BLaER1 treated with 17β-estradiol and CSF1 and Interleukin-3, amounts not matched to agents 10 nM and 100 nM (cell line): ENCODE results near the gene MPC2.

Experiments
- H3K27ac ChIP-seq, 11 experiments: shearing (Covaris generic); formaldehyde crosslinking; 2 replicates each; pipeline ENCODE4 v1.8.1; 2022
- H3K27me3 ChIP-seq, 11 experiments: shearing (Covaris generic); formaldehyde crosslinking; 2 replicates each; pipeline ENCODE4 v1.8.1; 2022
- H3K36me3 ChIP-seq, 11 experiments: shearing (Covaris generic); formaldehyde crosslinking; 2 replicates each; pipeline ENCODE4 v1.8.1; 2022
- H3K4me1 ChIP-seq, 10 experiments: shearing (Covaris generic); formaldehyde crosslinking; 2 replicates each; pipeline ENCODE4 v1.8.1; 2022
- H3K4me2 ChIP-seq, 11 experiments: shearing (Covaris generic); formaldehyde crosslinking; 2 replicates each; pipeline ENCODE4 v1.8.1; 2022
- H3K4me3 ChIP-seq, 10 experiments: shearing (Covaris generic); formaldehyde crosslinking; 2 replicates each; pipeline ENCODE4 v1.8.1; 2022
- H3K9ac ChIP-seq, 11 experiments: shearing (Covaris generic); formaldehyde crosslinking; 2 replicates each; pipeline ENCODE4 v1.8.1; 2022
- H3K9me3 ChIP-seq, 11 experiments: shearing (Covaris generic); formaldehyde crosslinking; replicated peaks in 1 of 11; 2 replicates each; pipeline ENCODE4 v1.8.1; 2022
- H4K20me1 ChIP-seq, 11 experiments: shearing (Covaris generic); formaldehyde crosslinking; 2 replicates each; pipeline ENCODE4 v1.8.1; 2022
- Cebpa-rat ChIP-seq, 11 experiments: shearing (Covaris generic); IDR thresholded peaks; 2 replicates each; pipeline ENCODE4 v1.8.1; 2022

The MPC2 gene

GRCh38 chr1:167936930-167937708, at the start of gene MPC2:
TSS of gene MPC2 (minus strand) at chr1:167937072. CDS start at chr1:167935841, 1,231 bp downstream.
- H3K9me3 ChIP-seq = peaks cover 0 to 7% (median 4%) of the 10 kb centered on the region in 11 experiments; a peak in 12 of 22 replicates
- H3K36me3 ChIP-seq = peaks cover 5 to 9% (median 5%) of the 10 kb centered on the region in 11 experiments; a peak in 19 of 22 replicates
- H3K4me3 ChIP-seq = peak within 1 kb of the TSS; percentile 83 to 100 (median 91)
- H4K20me1 ChIP-seq = peaks cover 0 to 43% (median 0%) of the 10 kb centered on the region in 11 experiments; a peak in 8 of 22 replicates
- H3K27me3 ChIP-seq = no peaks in the 10 kb centered on the region
- peaks cover 18 to 40% (median 30%) of the 10 kb centered on the region in 10 experiments for H3K4me1 ChIP-seq
- no peak for TF ChIP-seq Cebpa-rat (IDR thresholded peaks at IDR 0.05)
- peak within 1 kb of the TSS; percentile 85 to 99 (median 96) for H3K27ac ChIP-seq
- H3K9ac ChIP-seq = peak within 1 kb of the TSS; percentile 84 to 97 (median 93)
- H3K4me2 ChIP-seq = peak within 1 kb of the TSS; percentile 66 to 98 (median 88)

- H3K27ac ChIP-seq = no peak overlapping the region
- no peak overlapping the region for H3K9ac ChIP-seq
- no peak for TF ChIP-seq Cebpa-rat (IDR thresholded peaks at IDR 0.05)
- H3K4me3 ChIP-seq = no peak overlapping the region
- peaks cover 0 to 41% (median 0%) of the 10 kb centered on the region in 11 experiments; a peak in 4 of 22 replicates for H4K20me1 ChIP-seq
- H3K4me1 ChIP-seq = no peaks in the 10 kb centered on the region
- H3K9me3 ChIP-seq = peaks cover 0 to 17% (median 9%) of the 10 kb centered on the region in 11 experiments; a peak in 12 of 22 replicates
- H3K4me2 ChIP-seq = no peak overlapping the region
- H3K27me3 ChIP-seq = no peaks in the 10 kb centered on the region
- H3K36me3 ChIP-seq = peaks cover 33 to 89% (median 45%) of the 10 kb centered on the region in 11 experiments; a peak in 21 of 22 replicates
These were observed 48.1 kb upstream of the MPC2 start for GRCh38 chr1:167984886-167985489.

- no peak overlapping the region for H3K27ac ChIP-seq
- no peak overlapping the region for H3K4me3 ChIP-seq
- H3K27me3 ChIP-seq = no peaks in the 10 kb centered on the region
- no peaks in the 10 kb centered on the region for H3K4me1 ChIP-seq
- no peak for TF ChIP-seq Cebpa-rat (IDR thresholded peaks at IDR 0.05)
- H4K20me1 ChIP-seq = peaks cover 0 to 41% (median 0%) of the 10 kb centered on the region in 11 experiments; a peak in 4 of 22 replicates
- no peak overlapping the region for H3K9ac ChIP-seq
- peaks cover 40 to 91% (median 52%) of the 10 kb centered on the region in 11 experiments; a peak in 21 of 22 replicates for H3K36me3 ChIP-seq
- peaks cover 0 to 17% (median 9%) of the 10 kb centered on the region in 11 experiments; a peak in 12 of 22 replicates for H3K9me3 ChIP-seq
- H3K4me2 ChIP-seq = no peak overlapping the region
These were observed 47.0 kb upstream of the MPC2 start for GRCh38 chr1:167983797-167984420.

- TF ChIP-seq Cebpa-rat (IDR thresholded peaks at IDR 0.05) = no peak
- Histone ChIP-seq H4K20me1 (peaks cover 0 to 45% (median 0%) of the 10 kb centered on the region in 11 experiments; a peak in 4 of 22 replicates), H3K36me3 (peaks cover 51 to 95% (median 69%) of the 10 kb centered on the region in 11 experiments)
These were observed 45.1 kb upstream of the MPC2 start for GRCh38 chr1:167981933-167982332.

GRCh38 chr1:167977245-167977644, 40.4 kb upstream of the MPC2 start:
- Histone ChIP-seq H4K20me1 (peaks cover 0 to 33% (median 0%) of the 10 kb centered on the region in 11 experiments; a peak in 4 of 22 replicates), H3K27ac (no peak overlapping the region), H3K4me1 (no peaks in the 10 kb centered on the region), H3K36me3 (peaks cover 59 to 92% (median 74%) of the 10 kb centered on the region in 11 experiments), H3K27me3 (no peaks in the 10 kb centered on the region), H3K9me3 (peaks cover 0 to 13% (median 3%) of the 10 kb centered on the region in 11 experiments; a peak in 12 of 22 replicates), H3K4me2 (no peak overlapping the region), H3K9ac (no peak overlapping the region), H3K4me3 (no peak overlapping the region)
- TF ChIP-seq Cebpa-rat (IDR thresholded peaks at IDR 0.05) = no peak

More at GRCh38 chr1:167981933-167982332, 45.1 kb upstream of the MPC2 start:
- Histone ChIP-seq H3K9me3 (peaks cover 0 to 17% (median 9%) of the 10 kb centered on the region in 11 experiments; a peak in 12 of 22 replicates), H3K27ac (no peak overlapping the region), H3K4me3 (no peak overlapping the region), H3K4me1 (no peaks in the 10 kb centered on the region), H3K27me3 (no peaks in the 10 kb centered on the region), H3K4me2 (no peak overlapping the region), H3K9ac (no peak overlapping the region)

GRCh38 chr1:167974698-167975097, 37.8 kb upstream of the MPC2 start:
- peaks cover 0 to 4% (median 0%) of the 10 kb centered on the region in 11 experiments; a peak in 2 of 22 replicates for H3K9me3 ChIP-seq
- no peak overlapping the region for H3K4me3 ChIP-seq
- peaks cover 44 to 90% (median 60%) of the 10 kb centered on the region in 11 experiments for H3K36me3 ChIP-seq
- no peaks in the 10 kb centered on the region for H3K27me3 ChIP-seq
- TF ChIP-seq Cebpa-rat (IDR thresholded peaks at IDR 0.05) = no peak
- no peak overlapping the region for H3K4me2 ChIP-seq
- no peaks in the 10 kb centered on the region for H3K4me1 ChIP-seq
- no peak overlapping the region for H3K9ac ChIP-seq
- H4K20me1 ChIP-seq = peaks cover 0 to 29% (median 0%) of the 10 kb centered on the region in 11 experiments; a peak in 4 of 22 replicates
- no peak overlapping the region for H3K27ac ChIP-seq

GRCh38 chr1:167973832-167974231, 37.0 kb upstream of the MPC2 start:
- Histone ChIP-seq H4K20me1 (peaks cover 0 to 29% (median 0%) of the 10 kb centered on the region in 11 experiments; a peak in 4 of 22 replicates), H3K9ac (no peak overlapping the region), H3K27me3 (no peaks in the 10 kb centered on the region), H3K27ac (no peak overlapping the region), H3K4me2 (no peak overlapping the region), H3K4me3 (no peak overlapping the region), H3K4me1 (no peaks in the 10 kb centered on the region), H3K36me3 (peaks cover 41 to 86% (median 57%) of the 10 kb centered on the region in 11 experiments), H3K9me3 (peaks cover 0 to 4% (median 0%) of the 10 kb centered on the region in 11 experiments; a peak in 2 of 22 replicates)
- TF ChIP-seq Cebpa-rat (IDR thresholded peaks at IDR 0.05) = no peak

GRCh38 chr1:167968569-167968968, 31.7 kb upstream of the MPC2 start:
- no peak overlapping the region for H3K4me2 ChIP-seq
- H3K36me3 ChIP-seq = peaks cover 27 to 87% (median 45%) of the 10 kb centered on the region in 11 experiments
- no peak overlapping the region for H3K9ac ChIP-seq
- TF ChIP-seq Cebpa-rat (IDR thresholded peaks at IDR 0.05) = no peak
- peaks cover 0 to 40% (median 0%) of the 10 kb centered on the region in 11 experiments; a peak in 3 of 22 replicates for H4K20me1 ChIP-seq
- H3K27ac ChIP-seq = no peak overlapping the region
- H3K27me3 ChIP-seq = no peaks in the 10 kb centered on the region
- peaks cover 0 to 8% (median 0%) of the 10 kb centered on the region in 11 experiments; a peak in 4 of 22 replicates for H3K9me3 ChIP-seq
- H3K4me1 ChIP-seq = peaks cover 0 to 6% (median 0%) of the 10 kb centered on the region in 10 experiments; a peak in 5 of 20 replicates
- H3K4me3 ChIP-seq = no peak overlapping the region
